ENCODE measurements around the gene MAPK1IP1L. TPM values are rescaled to one million over a fixed set of nuclear protein-coding genes. Genes with fewer than 3 reads are reported as not detected.

The MAPK1IP1L gene
- total RNA-seq, 5 donors from 2014 or later (not counting 1 experiment from before 2014, with no cell fraction given) = 68.7 to 153 (median 73.4) TPM

GRCh38 chr14:55102141-55102621 is 50.7 kb downstream of the MAPK1IP1L start:
- no peaks in the 10 kb centered on the region for H3K27me3 Mint-ChIP-seq
- Histone ChIP-seq H3K27me3 (replicated peaks in 1 of 2; ENCODE audit: control insufficient read depth in 2 of 2, extremely low read depth in 1 of 2, insufficient read depth in 2 of 2, low read length in 1 of 2) (no peaks in the 10 kb centered on the region), H3K27ac (ENCODE audit: low read length) (peak overlapping the region; percentile 91), H3K4me1 (ENCODE audit: control insufficient read depth in 1 of 2, extremely low read depth in 1 of 2, insufficient read depth in 2 of 2, low read length in 2 of 2) (peaks cover 6 to 56% of the 10 kb centered on the region in 2 experiments), H3K36me3 (ENCODE audit: control insufficient read depth in 2 of 2, extremely low read depth in 1 of 2, insufficient read depth in 1 of 2, low read length in 1 of 2) (no peaks in the 10 kb centered on the region), H3K9me3 (no peaks in the 10 kb centered on the region), H3K4me3 (ENCODE audit: control insufficient read depth in 1 of 2, extremely low read depth in 1 of 2, low read length in 1 of 2) (no peak overlapping the region)
- POLR2A ChIA-PET = interaction anchor here in 1 of 2 donors (1.1 kb wide), 1 partner anchor 10 kb away, joined by 3 read pairs; no protein-coding TSS in a partner anchor
- ATAC-seq (replicated peaks in 1 of 4) (peak; percentile 68 to 76 (median 70)), DNase-seq (peak in 33 of 35 experiments; percentile 4 to 72 (median 30))
- peaks cover 0 to 4% (median 0%) of the 10 kb centered on the region in 3 donors for H3K9me3 Mint-ChIP-seq
- 4% methylated on average over 4 of the region's 7 CpGs for WGBS (ENCODE audit: insufficient coverage)
- H3K4me3 Mint-ChIP-seq = peak overlapping the region; percentile 14 to 73 (median 65)
- H3K27ac Mint-ChIP-seq = peak overlapping the region; percentile 99 to 100
- peaks cover 6% of the 10 kb centered on the region for H3K36me3 Mint-ChIP-seq
- H3K4me1 Mint-ChIP-seq = peaks cover 36 to 64% (median 52%) of the 10 kb centered on the region in 3 donors
- CTCF ChIA-PET = interaction anchor here (0.7 to 1.9 kb wide), 7 partner anchors 13 to 1483 kb away, joined by 3 to 14 read pairs (median 3); no protein-coding TSS in a partner anchor

- Histone ChIP-seq H3K27ac (ENCODE audit: low read length) (peak overlapping the region; percentile 91), H3K27me3 (replicated peaks in 1 of 2; ENCODE audit: control insufficient read depth in 2 of 2, extremely low read depth in 1 of 2, insufficient read depth in 2 of 2, low read length in 1 of 2) (no peaks in the 10 kb centered on the region), H3K4me3 (ENCODE audit: control insufficient read depth in 1 of 2, extremely low read depth in 1 of 2, low read length in 1 of 2) (no peak overlapping the region), H3K4me1 (ENCODE audit: control insufficient read depth in 1 of 2, extremely low read depth in 1 of 2, insufficient read depth in 2 of 2, low read length in 2 of 2) (peaks cover 6 to 61% of the 10 kb centered on the region in 2 experiments), H3K36me3 (ENCODE audit: control insufficient read depth in 2 of 2, extremely low read depth in 1 of 2, insufficient read depth in 1 of 2, low read length in 1 of 2) (no peaks in the 10 kb centered on the region), H3K9me3 (no peaks in the 10 kb centered on the region)
- Mint-ChIP-seq H3K27me3 (no peaks in the 10 kb centered on the region), H3K36me3 (peaks cover 6% of the 10 kb centered on the region), H3K4me1 (peaks cover 40 to 64% (median 51%) of the 10 kb centered on the region in 3 donors), H3K9me3 (peaks cover 0 to 4% (median 0%) of the 10 kb centered on the region in 3 donors), H3K4me3 (peak overlapping the region; percentile 59 to 73 (median 65)), H3K27ac (peak overlapping the region; percentile 99 to 100)
- ATAC-seq (replicated peaks in 1 of 4) (peak; percentile 72 to 84 (median 78)), DNase-seq (peak in 30 of 35 experiments; percentile 4 to 74 (median 24))
- POLR2A ChIA-PET = interaction anchor here in 1 of 2 donors (0.5 to 1.1 kb wide), 2 partner anchors 11 to 31 kb away, joined by 3 read pairs; no protein-coding TSS in a partner anchor
- CTCF ChIA-PET = interaction anchor here (0.6 to 1.9 kb wide), 10 partner anchors 11 to 1482 kb away, joined by 3 to 14 read pairs (median 3); no protein-coding TSS in a partner anchor
- 19% methylated on average over 13 of the region's 13 CpGs for WGBS (ENCODE audit: insufficient coverage)
Observed at GRCh38 chr14:55103005-55103640, 51.7 kb downstream of the MAPK1IP1L start.

GRCh38 chr14:55103971-55104954 is 52.8 kb downstream of the MAPK1IP1L start:
- H3K9me3 ChIP-seq = no peaks in the 10 kb centered on the region
- H3K4me3 ChIP-seq (ENCODE audit: control insufficient read depth in 1 of 2, extremely low read depth in 1 of 2, low read length in 1 of 2) = no peak overlapping the region
- no peaks in the 10 kb centered on the region for H3K36me3 ChIP-seq (ENCODE audit: control insufficient read depth in 2 of 2, extremely low read depth in 1 of 2, insufficient read depth in 1 of 2, low read length in 1 of 2)
- H3K27ac ChIP-seq (ENCODE audit: low read length) = peak overlapping the region; percentile 91
- H3K4me3 Mint-ChIP-seq = peak overlapping the region in 1 of 3 donors; percentile 9
- peaks cover 0 to 4% (median 0%) of the 10 kb centered on the region in 3 donors for H3K9me3 Mint-ChIP-seq
- H3K27me3 Mint-ChIP-seq = no peaks in the 10 kb centered on the region
- ChIA-PET CTCF (interaction anchor here in 1 of 2 donors (1.3 to 1.9 kb wide), 2 partner anchors 12 to 56 kb away, joined by 3 to 8 read pairs; no protein-coding TSS in a partner anchor), POLR2A (no interaction called here)
- H3K27me3 ChIP-seq (replicated peaks in 1 of 2; ENCODE audit: control insufficient read depth in 2 of 2, extremely low read depth in 1 of 2, insufficient read depth in 2 of 2, low read length in 1 of 2) = no peaks in the 10 kb centered on the region
- H3K27ac Mint-ChIP-seq = peak overlapping the region; percentile 99 to 100
- ATAC-seq (replicated peaks in 1 of 4) = no peak
- WGBS (ENCODE audit: insufficient coverage) = 92% methylated on average over 2 of the region's 6 CpGs
- H3K4me1 Mint-ChIP-seq = peaks cover 33 to 66% (median 51%) of the 10 kb centered on the region in 3 donors
- no peak for DNase-seq
- peaks cover 6% of the 10 kb centered on the region for H3K36me3 Mint-ChIP-seq
- H3K4me1 ChIP-seq (ENCODE audit: control insufficient read depth in 1 of 2, extremely low read depth in 1 of 2, insufficient read depth in 2 of 2, low read length in 2 of 2) = peaks cover 6 to 54% of the 10 kb centered on the region in 2 experiments

GRCh38 chr14:55105991-55106390 is 54.5 kb downstream of the MAPK1IP1L start:
- Mint-ChIP-seq H3K27me3 (no peaks in the 10 kb centered on the region), H3K36me3 (peaks cover 6% of the 10 kb centered on the region), H3K27ac (peak overlapping the region in 1 of 2 donors; percentile 43), H3K4me3 (no peak overlapping the region), H3K4me1 (peaks cover 33 to 55% (median 44%) of the 10 kb centered on the region in 3 donors), H3K9me3 (peaks cover 0 to 4% (median 0%) of the 10 kb centered on the region in 3 donors)
- ChIA-PET POLR2A (no interaction called here), CTCF (no interaction called here)
- DNase-seq = no peak
- Histone ChIP-seq H3K4me3 (ENCODE audit: control insufficient read depth in 1 of 2, extremely low read depth in 1 of 2, low read length in 1 of 2) (no peak overlapping the region), H3K27ac (ENCODE audit: low read length) (no peak overlapping the region), H3K9me3 (no peaks in the 10 kb centered on the region), H3K4me1 (ENCODE audit: control insufficient read depth in 1 of 2, extremely low read depth in 1 of 2, insufficient read depth in 2 of 2, low read length in 2 of 2) (peaks cover 6 to 54% of the 10 kb centered on the region in 2 experiments), H3K27me3 (replicated peaks in 1 of 2; ENCODE audit: control insufficient read depth in 2 of 2, extremely low read depth in 1 of 2, insufficient read depth in 2 of 2, low read length in 1 of 2) (no peaks in the 10 kb centered on the region), H3K36me3 (ENCODE audit: control insufficient read depth in 2 of 2, extremely low read depth in 1 of 2, insufficient read depth in 1 of 2, low read length in 1 of 2) (no peaks in the 10 kb centered on the region)
- WGBS (ENCODE audit: insufficient coverage) = 100% methylated on average over 4 of the region's 7 CpGs
- ATAC-seq (replicated peaks in 1 of 4) = no peak

- Histone ChIP-seq H3K4me1 (ENCODE audit: control insufficient read depth in 1 of 2, extremely low read depth in 1 of 2, insufficient read depth in 2 of 2, low read length in 2 of 2) (peaks cover 4 to 39% of the 10 kb centered on the region in 2 experiments), H3K27ac (ENCODE audit: low read length) (peak overlapping the region; percentile 78), H3K4me3 (ENCODE audit: control insufficient read depth in 1 of 2, extremely low read depth in 1 of 2, low read length in 1 of 2) (no peak overlapping the region), H3K27me3 (replicated peaks in 1 of 2; ENCODE audit: control insufficient read depth in 2 of 2, extremely low read depth in 1 of 2, insufficient read depth in 2 of 2, low read length in 1 of 2) (no peaks in the 10 kb centered on the region), H3K36me3 (ENCODE audit: control insufficient read depth in 2 of 2, extremely low read depth in 1 of 2, insufficient read depth in 1 of 2, low read length in 1 of 2) (no peaks in the 10 kb centered on the region), H3K9me3 (no peaks in the 10 kb centered on the region)
- POLR2A ChIA-PET = no interaction called here
- Mint-ChIP-seq H3K9me3 (peaks cover 0 to 4% (median 0%) of the 10 kb centered on the region in 3 donors), H3K4me3 (no peak overlapping the region), H3K27me3 (no peaks in the 10 kb centered on the region), H3K36me3 (peaks cover 6% of the 10 kb centered on the region), H3K27ac (peak overlapping the region; percentile 74 to 89), H3K4me1 (peaks cover 21 to 40% (median 33%) of the 10 kb centered on the region in 3 donors)
- WGBS (ENCODE audit: insufficient coverage) = 57% methylated on average over 15 of the region's 19 CpGs
- DNase-seq = peak in 6 of 35 experiments; percentile 6 to 51 (median 28)
- CTCF ChIA-PET = interaction anchor here (0.6 to 1.2 kb wide), 5 partner anchors 10 to 1963 kb away, joined by 3 to 11 read pairs (median 5); no protein-coding TSS in a partner anchor
- peak; percentile 52 to 78 (median 66) for ATAC-seq (replicated peaks in 1 of 4)
Observed at GRCh38 chr14:55107766-55108554, 56.5 kb downstream of the MAPK1IP1L start.

Data from T-cell (primary cell).